Measurements from ENCODE around the gene RIOK1. TPM values are rescaled to one million over a fixed set of nuclear protein-coding genes. Genes with fewer than 3 reads are reported as not detected.

RIOK1 gene
- total RNA-seq, 1 experiment from 2014 or later = 39.0 TPM

GRCh38 chr6:7439228-7439627, 49.6 kb downstream of the RIOK1 start:
- no peaks in the 10 kb centered on the region for H4K20me1 ChIP-seq (ENCODE audit: insufficient read depth)
- TF ChIP-seq YY1 (IDR thresholded peaks at IDR 0.05; ENCODE audit: extremely low read depth, insufficient replicate concordance, low read depth, low read length) (no peak), POLR2A (IDR thresholded peaks at IDR 0.05; ENCODE audit: borderline replicate concordance, extremely low read depth, insufficient read depth, insufficient read length) (no peak), SP1 (IDR thresholded peaks at IDR 0.05; ENCODE audit: low read depth) (no peak), JUND (IDR thresholded peaks at IDR 0.05) (no peak), MAX (IDR thresholded peaks at IDR 0.05) (no peak), CTCF (IDR thresholded peaks at IDR 0.05 in 2 of 3, conservative IDR thresholded peaks at IDR 0.05 in 1 of 3; ENCODE audit: borderline replicate concordance in 1 of 3, insufficient read depth in 1 of 3, low read depth in 2 of 3, low read length in 2 of 3) (no peak)
- H3K36me3 ChIP-seq (ENCODE audit: control insufficient read depth in 1 of 2, insufficient read depth in 2 of 2, low read length in 2 of 2) = no peaks in the 10 kb centered on the region
- ChIA-PET POLR2A (no interaction called here), RAD21 (ENCODE audit: low non-redundant PET in 1 of 2, low total read pairs in 2 of 2, uncharacterized antibody in 2 of 2, unreplicated experiment in 2 of 2) (no interaction called here), CTCF (no interaction called here)
- H3K27me3 ChIP-seq (ENCODE audit: insufficient read depth, low read length) = no peaks in the 10 kb centered on the region
- no peak for DNase-seq (ENCODE audit: low read depth, low spot score)
- no peak overlapping the region for H3K4me2 ChIP-seq (ENCODE audit: low read length)
- ATAC-seq = no peak
- intact Hi-C loops (cut with micrococcal nuclease) = no loop called here
- no peaks in the 10 kb centered on the region for H3K9me2 ChIP-seq (ENCODE audit: insufficient read depth)
- H3K27ac ChIP-seq (ENCODE audit: low read depth, low read length) = no peak overlapping the region
- H3K9me3 ChIP-seq (ENCODE audit: control insufficient read depth in 1 of 2, insufficient read depth in 1 of 2, low read depth in 1 of 2, low read length in 2 of 2) = no peaks in the 10 kb centered on the region
- no TSS peak for BruUV-seq (replicated peaks)
- H3K79me2 ChIP-seq (ENCODE audit: insufficient read depth, low read length) = no peaks in the 10 kb centered on the region
- H3K4me3 ChIP-seq (replicated peaks in 1 of 2; ENCODE audit: low read depth in 1 of 2, low read length in 2 of 2) = no peak overlapping the region
- no peaks in the 10 kb centered on the region for H3K4me1 ChIP-seq (ENCODE audit: control insufficient read depth in 1 of 2, insufficient read depth in 2 of 2, low read length in 2 of 2)
- H2AFZ ChIP-seq (ENCODE audit: low read depth, low read length, poor library complexity, severe bottlenecking) = no peak overlapping the region
- H3K9ac ChIP-seq (ENCODE audit: low read length) = no peak overlapping the region

- no peaks in the 10 kb centered on the region for H3K9me2 ChIP-seq (ENCODE audit: insufficient read depth)
- no peak overlapping the region for H3K9ac ChIP-seq (ENCODE audit: low read length)
- H3K4me1 ChIP-seq (ENCODE audit: control insufficient read depth in 1 of 2, insufficient read depth in 2 of 2, low read length in 2 of 2) = no peaks in the 10 kb centered on the region
- H3K36me3 ChIP-seq (ENCODE audit: control insufficient read depth in 1 of 2, insufficient read depth in 2 of 2, low read length in 2 of 2) = no peaks in the 10 kb centered on the region
- ChIA-PET RAD21 (ENCODE audit: low non-redundant PET in 1 of 2, low total read pairs in 2 of 2, uncharacterized antibody in 2 of 2, unreplicated experiment in 2 of 2) (no interaction called here), CTCF (no interaction called here), POLR2A (no interaction called here)
- no peaks in the 10 kb centered on the region for H3K79me2 ChIP-seq (ENCODE audit: insufficient read depth, low read length)
- H3K27me3 ChIP-seq (ENCODE audit: insufficient read depth, low read length) = no peaks in the 10 kb centered on the region
- intact Hi-C loops (cut with micrococcal nuclease) = no loop called here
- no peak overlapping the region for H3K27ac ChIP-seq (ENCODE audit: low read depth, low read length)
- no peak for TF ChIP-seq CTCF (IDR thresholded peaks at IDR 0.05 in 2 of 3, conservative IDR thresholded peaks at IDR 0.05 in 1 of 3; ENCODE audit: borderline replicate concordance in 1 of 3, insufficient read depth in 1 of 3, low read depth in 2 of 3, low read length in 2 of 3)
- TF ChIP-seq POLR2AphosphoS5 (IDR thresholded peaks at IDR 0.05; ENCODE audit: low read depth, low read length) = no peak
- no peak for TF ChIP-seq ZBTB33 (IDR thresholded peaks at IDR 0.05; ENCODE audit: extremely low read depth, insufficient replicate concordance, low read length)
- TF ChIP-seq EGR1 (IDR thresholded peaks at IDR 0.05; ENCODE audit: low read depth) = no peak
- TF ChIP-seq JUND (IDR thresholded peaks at IDR 0.05) = no peak
- TF ChIP-seq ELF1 (IDR thresholded peaks at IDR 0.05; ENCODE audit: borderline replicate concordance, low read depth) = no peak
- no peak for TF ChIP-seq CEBPB (IDR thresholded peaks at IDR 0.05; ENCODE audit: low read depth)
- TF ChIP-seq SP1 (IDR thresholded peaks at IDR 0.05; ENCODE audit: low read depth) = no peak
- TF ChIP-seq RAD21 (IDR thresholded peaks at IDR 0.05; ENCODE audit: low read depth) = no peak
- TF ChIP-seq MAX (IDR thresholded peaks at IDR 0.05) = no peak
- no peak for TF ChIP-seq CBX3 (IDR thresholded peaks at IDR 0.05; ENCODE audit: low read depth)
- no peak for TF ChIP-seq FOSL1 (IDR thresholded peaks at IDR 0.05; ENCODE audit: low read depth)
- no peak overlapping the region for H3K4me3 ChIP-seq (replicated peaks in 1 of 2; ENCODE audit: low read depth in 1 of 2, low read length in 2 of 2)
- no peaks in the 10 kb centered on the region for H3K9me3 ChIP-seq (ENCODE audit: control insufficient read depth in 1 of 2, insufficient read depth in 1 of 2, low read depth in 1 of 2, low read length in 2 of 2)
- DNase-seq (ENCODE audit: low read depth, low spot score) (no peak), ATAC-seq (no peak)
- no peak overlapping the region for H3K4me2 ChIP-seq (ENCODE audit: low read length)
- BruUV-seq (replicated peaks) = no TSS peak
- no peak overlapping the region for H2AFZ ChIP-seq (ENCODE audit: low read depth, low read length, poor library complexity, severe bottlenecking)
- no peaks in the 10 kb centered on the region for H4K20me1 ChIP-seq (ENCODE audit: insufficient read depth)
Measured at GRCh38 chr6:7440476-7440875, 50.9 kb downstream of the RIOK1 start.
